NCI-H774 (cell line): ENCODE data around the gene CRY2.
"Not testable (repeated sequence)": the region's sequence is repeated elsewhere in the genome, so short reads cannot be mapped to it uniquely, and the experiment has no call there.

Experiments
- DNase-seq: peaks from one replicate; lab custom pipeline; 2025; lab: John Stamatoyannopoulos, UW

CRY2 gene

GRCh38 chr11:45846974-45847910 lies at the start of gene CRY2:
Gene CRY2, plus strand, starts transcription at chr11:45847475. Its CDS starts 16 bp downstream, at chr11:45847491.
- peak; percentile 96 for DNase-seq

- DNase-seq: no peak
Measured at GRCh38 chr11:45798793-45799441, 48.4 kb upstream of the CRY2 start.

- DNase-seq: no peak
Measured at GRCh38 chr11:45799562-45799961, 47.7 kb upstream of the CRY2 start.

- DNase-seq: no peak
Measured at GRCh38 chr11:45800261-45800660, 47.0 kb upstream of the CRY2 start.

GRCh38 chr11:45801723-45802315 lies 45.5 kb upstream of the CRY2 start:
- no peak for DNase-seq

- no peak for DNase-seq
Measured at GRCh38 chr11:45802531-45803317, 44.6 kb upstream of the CRY2 start.

GRCh38 chr11:45803971-45804760 lies 43.1 kb upstream of the CRY2 start:
- DNase-seq: peak; percentile 52

- DNase-seq: peak; percentile 94
Measured at GRCh38 chr11:45804761-45805304, 42.4 kb upstream of the CRY2 start, which contains the start of gene SLC35C1. Gene SLC35C1, plus strand, starts transcription at chr11:45805149. Its CDS starts 653 bp downstream, at chr11:45805802.

GRCh38 chr11:45805305-45806071 lies 41.8 kb upstream of the CRY2 start:
- DNase-seq: peak; percentile 44

- no peak for DNase-seq
Measured at GRCh38 chr11:45806072-45806933, 41.0 kb upstream of the CRY2 start.

- no peak for DNase-seq
Measured at GRCh38 chr11:45806937-45807791, 40.1 kb upstream of the CRY2 start.

GRCh38 chr11:45807792-45808238 lies 39.5 kb upstream of the CRY2 start:
- DNase-seq: no peak

GRCh38 chr11:45808427-45808826 lies 38.8 kb upstream of the CRY2 start:
- DNase-seq: not testable (repeated sequence)

- DNase-seq: no peak
Measured at GRCh38 chr11:45809456-45810395, 37.5 kb upstream of the CRY2 start.

GRCh38 chr11:45810431-45811108 lies 36.7 kb upstream of the CRY2 start:
- no peak for DNase-seq

GRCh38 chr11:45811109-45811435 lies 36.2 kb upstream of the CRY2 start:
- no peak for DNase-seq
